DND-41 (cell line): ENCODE data around the gene SHANK1.

ENCODE experiments used
- ATAC-seq: fragments of 200-7000 bp; cut with Tn5 transposase; 3 replicates; pipeline ENCODE4 v1.9.1; 2021; ENCODE audit warnings: low read depth; ENCODE audit not compliant: insufficient read depth
- DNase-seq: peaks from one replicate; pipeline ENCODE4 v3.0.0-alpha.2; 2020
- H2AFZ ChIP-seq: 2 replicates; pipeline ENCODE4 v1.6.0; 2012; ENCODE audit warnings: low read depth, low read length
- H3K27ac ChIP-seq: 2 replicates; pipeline ENCODE4 v1.5.1; 2012; ENCODE audit warnings: low read length, inconsistent platforms
- H3K27me3 ChIP-seq: fragments of 200-600 bp; sonication (generic); 2 replicates; pipeline ENCODE4 v1.6.0; 2012; ENCODE audit warnings: low read length, mild to moderate bottlenecking, inconsistent platforms; ENCODE audit not compliant: insufficient read depth, poor library complexity
- H3K36me3 ChIP-seq: 2 replicates; pipeline ENCODE4 v1.5.1; 2012; ENCODE audit warnings: low read length, inconsistent platforms; ENCODE audit not compliant: insufficient read depth
- H3K4me1 ChIP-seq: 2 replicates; pipeline ENCODE4 v1.5.1; 2012; ENCODE audit warnings: mild to moderate bottlenecking, low read length; ENCODE audit not compliant: insufficient read depth
- H3K4me2 ChIP-seq: 2 replicates; pipeline ENCODE4 v1.6.0; 2012; ENCODE audit warnings: mild to moderate bottlenecking, moderate library complexity, low read length, inconsistent platforms; ENCODE audit not compliant: insufficient read depth
- H3K4me3 ChIP-seq, 2 experiments: fragments of 200-600 bp in 1 of 2; shearing (Covaris generic) in 1 of 2; 2 replicates each; pipeline ENCODE4 v1.5.1; 2012 to 2016; ENCODE audit warnings: inconsistent platforms in 2 of 2, low read length in 2 of 2, mild to moderate bottlenecking in 2 of 2, low read depth in 1 of 2, moderate library complexity in 1 of 2
- H3K79me2 ChIP-seq: 2 replicates; pipeline ENCODE4 v1.6.0; 2012; ENCODE audit warnings: low read length, inconsistent platforms; ENCODE audit not compliant: insufficient read depth
- H3K9ac ChIP-seq: 2 replicates; pipeline ENCODE4 v1.6.0; 2012; ENCODE audit warnings: low read depth, mild to moderate bottlenecking, inconsistent platforms, low read length, moderate library complexity
- H3K9me3 ChIP-seq: 2 replicates; pipeline ENCODE4 v1.5.1; 2012; ENCODE audit warnings: low read length, moderate library complexity, mild to moderate bottlenecking, inconsistent platforms; ENCODE audit not compliant: insufficient read depth, severe bottlenecking
- H4K20me1 ChIP-seq: 2 replicates; pipeline ENCODE4 v1.6.0; 2012; ENCODE audit warnings: low read length; ENCODE audit not compliant: insufficient read depth
- CTCF ChIP-seq: IDR thresholded peaks from 2 replicates; pipeline ENCODE4 v1.5.1; 2012; ENCODE audit warnings: borderline replicate concordance, low read length, moderate library complexity, mild to moderate bottlenecking; ENCODE audit not compliant: poor library complexity, severe bottlenecking; ENCODE audit errors: extremely low read depth
- EZH2 ChIP-seq: IDR thresholded peaks from 3 replicates; pipeline ENCODE4 v1.6.1; 2012; ENCODE audit warnings: borderline replicate concordance, low read depth, mild to moderate bottlenecking, moderate library complexity, low read length, inconsistent platforms; ENCODE audit not compliant: severe bottlenecking

The SHANK1 gene

GRCh38 chr19:50694815-50695145 is 24.8 kb downstream of the SHANK1 start:
- DNase-seq: no peak
- H3K4me1 ChIP-seq: no peaks in the 10 kb centered on the region
- H3K36me3 ChIP-seq: no peaks in the 10 kb centered on the region
- TF ChIP-seq EZH2: no peak
- TF ChIP-seq CTCF: no peak
- H3K4me3 ChIP-seq: no peak overlapping the region
- no peak overlapping the region for H3K4me2 ChIP-seq
- H3K9me3 ChIP-seq: no peaks in the 10 kb centered on the region
- H3K79me2 ChIP-seq: no peaks in the 10 kb centered on the region
- ATAC-seq: no peak
- H2AFZ ChIP-seq: no peak overlapping the region
- H3K27me3 ChIP-seq: no peaks in the 10 kb centered on the region
- no peak overlapping the region for H3K27ac ChIP-seq
- H3K9ac ChIP-seq: no peak overlapping the region
- H4K20me1 ChIP-seq: peaks cover 8% of the 10 kb centered on the region

GRCh38 chr19:50693064-50693975 is 26.3 kb downstream of the SHANK1 start:
- Histone ChIP-seq H3K36me3 (no peaks in the 10 kb centered on the region), H2AFZ (no peak overlapping the region), H3K4me3 (no peak overlapping the region), H4K20me1 (peaks cover 8% of the 10 kb centered on the region), H3K4me2 (no peak overlapping the region), H3K79me2 (no peaks in the 10 kb centered on the region), H3K4me1 (no peaks in the 10 kb centered on the region), H3K9me3 (no peaks in the 10 kb centered on the region), H3K9ac (no peak overlapping the region), H3K27ac (no peak overlapping the region), H3K27me3 (no peaks in the 10 kb centered on the region)
- no peak for ATAC-seq
- no peak for DNase-seq
- TF ChIP-seq EZH2: no peak
- no peak for TF ChIP-seq CTCF

DNA sequence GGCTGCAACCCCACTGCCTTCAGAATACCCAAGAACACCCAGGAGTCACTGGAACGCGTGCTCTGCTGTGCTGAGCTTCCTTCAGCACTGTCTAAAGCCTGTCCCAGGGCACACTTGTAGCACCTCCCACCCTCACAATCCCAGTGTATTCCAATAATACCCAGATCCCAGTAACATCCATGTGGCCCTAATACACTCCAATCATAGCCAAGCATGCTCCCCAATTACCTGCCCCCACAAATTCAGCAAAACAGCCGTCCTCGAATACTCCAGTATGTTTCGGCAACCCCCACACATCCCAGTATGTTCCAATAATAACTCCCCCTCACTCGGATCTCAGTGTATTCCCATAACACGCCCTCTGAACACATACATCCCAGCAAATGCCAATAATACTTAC is 29.2 kb downstream of the SHANK1 start:
- ATAC-seq: no peak
- H3K4me2 ChIP-seq: no peak overlapping the region
- no peaks in the 10 kb centered on the region for H3K36me3 ChIP-seq
- no peak overlapping the region for H3K4me3 ChIP-seq
- H3K4me1 ChIP-seq: no peaks in the 10 kb centered on the region
- H3K27me3 ChIP-seq: no peaks in the 10 kb centered on the region
- no peak for DNase-seq
- H3K9me3 ChIP-seq: no peaks in the 10 kb centered on the region
- TF ChIP-seq CTCF: no peak
- no peak for TF ChIP-seq EZH2
- H3K27ac ChIP-seq: no peak overlapping the region
- no peak overlapping the region for H2AFZ ChIP-seq
- H3K79me2 ChIP-seq: no peaks in the 10 kb centered on the region
- H4K20me1 ChIP-seq: peaks cover under 1% of the 10 kb centered on the region; the same call in 1 of the 2 replicates
- no peak overlapping the region for H3K9ac ChIP-seq
